Coronary artery (tissue), 2 donors: ENCODE results near the gene LRP8.

Source experiments
- DNase-seq: peaks from one replicate; pipeline ENCODE4 v3.0.0-alpha.2; 2017; ENCODE audit warnings: low spot score
- H3K27ac ChIP-seq, 2 donors: fragments of 200-600 bp; sonication (generic); one replicate each; pipeline ENCODE4 v1.5.1; 2016 to 2019
- H3K4me3 ChIP-seq: fragments of 200-600 bp; sonication (generic); 2 replicates; pipeline ENCODE4 v1.5.1; 2016; ENCODE audit warnings: mild to moderate bottlenecking, moderate library complexity
- TF ChIP-seq, protein P1 (sequence below): fragments of 200-600 bp; sonication (generic); IDR thresholded peaks from one replicate; pipeline ENCODE4 v1.5.1; 2019; ENCODE audit warnings: antibody characterized with exemption

LRP8 gene

DNA sequence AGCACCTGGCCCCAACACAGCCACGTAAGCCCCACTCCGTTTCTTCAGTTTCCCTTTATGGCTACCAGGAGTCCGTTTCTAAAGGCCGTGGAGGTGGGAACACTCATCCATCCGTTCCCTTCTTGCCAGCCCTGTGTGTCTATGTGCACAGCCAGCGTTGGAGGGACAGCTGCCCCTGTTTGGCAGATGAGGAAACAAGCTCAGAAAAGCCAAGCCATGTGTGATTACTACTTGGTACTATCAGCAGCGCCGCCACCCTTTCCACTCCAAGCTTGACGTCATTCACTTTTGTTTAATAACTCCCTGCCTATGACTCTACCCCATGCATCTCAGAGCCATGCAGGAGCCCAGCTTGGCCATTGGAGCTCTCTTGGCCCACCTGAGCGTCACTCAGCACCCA lies 3.5 kb downstream of the LRP8 start:
- Histone ChIP-seq H3K27ac (no peak overlapping the region), H3K4me3 (no peak overlapping the region)
- no peak for DNase-seq
- TF ChIP-seq, protein P1, sequence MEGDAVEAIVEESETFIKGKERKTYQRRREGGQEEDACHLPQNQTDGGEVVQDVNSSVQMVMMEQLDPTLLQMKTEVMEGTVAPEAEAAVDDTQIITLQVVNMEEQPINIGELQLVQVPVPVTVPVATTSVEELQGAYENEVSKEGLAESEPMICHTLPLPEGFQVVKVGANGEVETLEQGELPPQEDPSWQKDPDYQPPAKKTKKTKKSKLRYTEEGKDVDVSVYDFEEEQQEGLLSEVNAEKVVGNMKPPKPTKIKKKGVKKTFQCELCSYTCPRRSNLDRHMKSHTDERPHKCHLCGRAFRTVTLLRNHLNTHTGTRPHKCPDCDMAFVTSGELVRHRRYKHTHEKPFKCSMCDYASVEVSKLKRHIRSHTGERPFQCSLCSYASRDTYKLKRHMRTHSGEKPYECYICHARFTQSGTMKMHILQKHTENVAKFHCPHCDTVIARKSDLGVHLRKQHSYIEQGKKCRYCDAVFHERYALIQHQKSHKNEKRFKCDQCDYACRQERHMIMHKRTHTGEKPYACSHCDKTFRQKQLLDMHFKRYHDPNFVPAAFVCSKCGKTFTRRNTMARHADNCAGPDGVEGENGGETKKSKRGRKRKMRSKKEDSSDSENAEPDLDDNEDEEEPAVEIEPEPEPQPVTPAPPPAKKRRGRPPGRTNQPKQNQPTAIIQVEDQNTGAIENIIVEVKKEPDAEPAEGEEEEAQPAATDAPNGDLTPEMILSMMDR, result no peak

DNA sequence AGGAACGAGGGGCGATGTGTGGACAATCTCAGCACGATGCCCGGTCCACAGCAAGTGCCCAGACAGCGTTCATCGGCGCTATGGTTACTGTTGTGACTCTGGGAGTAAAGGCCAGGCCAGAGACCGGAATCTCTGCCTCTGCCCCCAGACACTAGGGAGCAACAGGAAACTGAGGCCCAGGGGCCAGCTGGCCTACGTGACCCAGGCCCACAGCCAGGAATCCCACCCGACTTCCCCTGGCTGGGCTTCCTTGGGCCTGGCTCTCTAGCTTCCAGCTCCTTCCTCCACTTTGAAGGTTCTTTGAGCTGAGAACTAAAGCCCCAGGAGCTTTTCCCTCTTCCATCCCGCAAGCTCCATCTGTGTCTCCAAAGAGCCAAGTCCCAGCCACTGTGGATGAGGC lies 4.6 kb downstream of the LRP8 start:
- no peak overlapping the region for H3K4me3 ChIP-seq
- TF ChIP-seq, protein P1, result no peak
- DNase-seq, result no peak
- no peak overlapping the region for H3K27ac ChIP-seq

DNA sequence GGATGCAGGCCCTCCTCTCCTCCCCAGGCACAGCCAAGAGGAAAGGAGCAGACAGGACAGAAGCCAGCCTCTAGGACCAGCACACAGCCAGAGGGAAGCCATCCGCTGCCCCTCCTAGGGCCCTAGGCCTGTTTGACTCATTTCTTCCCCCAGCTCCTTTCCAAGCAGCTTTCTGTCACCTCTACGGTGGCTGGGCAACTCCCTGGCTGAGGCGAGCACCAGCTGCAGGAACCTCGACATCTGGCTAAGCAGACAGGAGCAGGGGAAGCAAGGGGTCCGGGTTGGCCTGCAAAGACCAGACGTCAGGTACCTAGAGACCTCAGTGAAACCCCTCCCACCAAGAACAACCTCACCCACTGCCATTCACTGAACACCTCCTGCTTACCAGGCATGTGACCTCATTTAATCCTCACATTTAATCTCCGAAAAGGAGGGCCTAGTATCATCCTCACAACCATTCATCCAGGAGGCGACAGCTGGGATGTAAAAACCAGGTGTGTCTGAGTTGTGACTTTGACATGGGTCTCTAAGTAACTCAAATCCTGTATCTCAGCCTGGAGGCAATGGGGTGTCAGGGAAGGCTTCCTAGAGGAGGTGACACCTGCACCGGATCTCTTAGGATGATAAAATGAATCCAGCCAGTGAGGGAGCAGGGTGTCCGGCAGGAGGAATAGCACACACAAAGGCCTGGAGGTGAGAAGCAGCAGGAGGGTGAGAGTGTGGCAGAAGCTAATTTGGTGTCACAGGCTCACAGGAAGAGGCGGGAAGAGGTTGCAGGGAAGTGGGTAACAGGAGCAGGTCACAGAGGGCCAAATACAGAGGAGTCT lies 5.9 kb downstream of the LRP8 start:
- no peak for DNase-seq
- H3K4me3 ChIP-seq, result no peak overlapping the region
- TF ChIP-seq, protein P1, result no peak
- no peak overlapping the region for H3K27ac ChIP-seq

DNA sequence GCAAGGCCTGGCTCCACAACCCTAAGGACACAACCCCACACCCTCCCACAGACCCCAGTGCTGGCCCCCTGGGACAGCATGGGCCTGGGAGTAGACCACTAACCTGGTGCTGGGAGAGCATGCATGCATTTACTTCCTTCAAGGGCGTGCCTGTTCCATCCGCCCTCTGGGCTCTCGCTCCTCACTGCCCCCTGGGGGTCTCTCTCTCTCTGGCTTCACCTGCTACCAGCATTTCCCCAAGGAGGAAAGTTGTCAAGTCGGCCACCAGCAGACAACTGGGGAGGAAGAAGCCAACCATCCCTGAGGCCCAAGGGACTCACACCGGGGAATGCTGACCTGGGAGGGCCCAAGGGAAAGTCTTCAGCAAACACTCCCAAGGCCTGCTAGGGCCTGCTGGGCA lies 6.5 kb downstream of the LRP8 start:
- H3K4me3 ChIP-seq, result no peak overlapping the region
- H3K27ac ChIP-seq, result no peak overlapping the region
- TF ChIP-seq, protein P1, result no peak
- no peak for DNase-seq

DNA sequence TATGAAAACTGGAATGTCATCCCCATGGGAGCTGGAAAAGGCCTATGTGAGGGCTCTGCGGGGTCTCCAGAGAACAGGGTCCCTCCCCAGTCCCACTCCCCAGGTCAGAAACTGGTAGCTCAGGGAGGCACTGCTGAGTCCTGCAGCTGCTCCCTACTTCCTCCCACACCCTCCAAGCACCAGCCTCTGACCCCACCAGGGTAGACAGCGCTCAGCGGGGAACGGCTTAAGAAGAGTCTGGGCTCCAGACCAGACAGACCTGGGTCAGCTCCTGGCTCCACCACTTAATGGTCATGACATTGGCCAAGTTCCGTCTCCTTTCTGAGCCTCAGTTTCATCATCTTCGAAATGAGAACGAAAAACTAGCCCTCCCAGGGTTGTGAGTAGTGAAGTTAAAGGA lies 7.2 kb downstream of the LRP8 start:
- TF ChIP-seq, protein P1, result no peak
- H3K27ac ChIP-seq, result no peak overlapping the region
- no peak for DNase-seq
- H3K4me3 ChIP-seq, result no peak overlapping the region

DNA sequence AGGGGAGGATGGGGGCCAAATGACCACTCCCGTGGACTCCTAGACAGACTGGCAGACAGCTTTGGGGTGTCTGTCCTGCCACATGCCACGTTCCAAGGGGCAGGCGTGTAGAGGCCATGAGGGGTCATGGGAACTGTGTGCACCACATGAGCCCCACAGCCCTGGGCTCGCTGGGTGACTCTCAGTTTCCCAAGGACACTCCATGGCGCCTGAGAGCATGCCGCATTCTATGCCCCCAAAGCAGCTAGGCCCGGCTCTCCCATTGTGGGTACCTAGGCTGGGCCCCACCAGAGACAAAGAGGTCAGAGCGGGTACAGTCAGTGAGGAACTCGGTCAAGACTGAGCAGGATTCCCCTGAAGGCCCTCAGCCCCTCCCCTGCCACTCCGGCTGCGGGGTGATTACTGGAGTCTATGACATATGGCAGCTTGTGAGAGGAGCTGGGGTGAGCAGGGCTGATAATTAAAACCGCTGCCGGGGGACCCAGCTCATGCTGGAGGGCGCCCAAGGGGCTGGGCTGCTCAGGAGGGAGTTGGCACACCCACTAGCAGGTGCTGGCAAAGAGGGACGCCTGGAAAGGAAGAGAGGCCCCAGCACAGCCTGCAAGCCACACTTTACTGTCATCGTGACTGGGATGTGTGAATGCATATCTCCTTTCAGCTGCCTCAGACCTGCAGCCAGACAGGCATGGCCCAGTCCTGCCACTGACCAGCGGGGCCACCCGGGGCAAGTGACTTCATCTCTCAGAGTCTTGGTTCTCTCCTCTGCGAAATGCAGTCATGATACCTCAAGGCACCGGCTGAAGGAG lies 8.4 kb downstream of the LRP8 start:
- Histone ChIP-seq H3K27ac (no peak overlapping the region), H3K4me3 (no peak overlapping the region)
- TF ChIP-seq, protein P1, result no peak
- DNase-seq, result no peak
